Measurements from ENCODE around the gene PRKCA. TPM values are rescaled to one million over a fixed set of nuclear protein-coding genes. Genes with fewer than 3 reads are reported as not detected.

The PRKCA gene
- total RNA-seq, 4 donors from 2014 or later = 55.8 to 90.7 (median 66.7) TPM

DNA sequence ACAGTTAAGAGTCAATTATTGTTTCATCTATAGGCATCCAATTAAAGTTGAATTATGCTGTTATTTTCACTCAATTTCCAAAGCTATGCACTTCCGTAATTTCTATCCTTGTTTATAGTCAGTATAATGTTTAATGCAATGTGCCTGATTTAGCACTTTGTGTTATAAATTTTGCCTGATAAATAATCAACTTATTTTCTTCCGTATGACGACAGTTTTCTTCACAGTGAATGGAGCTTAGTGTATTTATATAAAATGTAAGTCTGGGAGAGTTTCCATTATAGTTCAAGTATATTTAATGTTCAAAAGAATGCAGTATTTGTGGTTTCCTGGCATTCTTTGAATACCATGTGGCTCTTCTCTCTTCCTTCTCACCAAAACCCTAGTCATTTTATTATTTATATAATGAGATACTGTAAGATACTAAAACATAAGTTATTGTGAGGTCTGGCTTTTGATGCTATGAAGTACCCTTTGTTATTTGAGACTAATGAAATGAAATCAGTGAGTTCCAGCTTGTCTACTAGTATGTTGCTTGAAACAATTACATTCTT, 240.6 kb downstream of the PRKCA start:
- Histone ChIP-seq H3K27ac (peak overlapping the region; percentile 66 to 95 (median 86)), H3K4me3 (no peak overlapping the region), H3K9me3 (peaks cover 0 to 8% (median 0%) of the 10 kb centered on the region in 4 donors), H3K36me3 (no peaks in the 10 kb centered on the region), H3K27me3 (no peaks in the 10 kb centered on the region), H3K4me1 (peaks cover 0 to 74% (median 37%) of the 10 kb centered on the region in 4 donors)
- TF ChIP-seq POLR2A (IDR thresholded peaks at IDR 0.05) (no peak), EP300 (IDR thresholded peaks at IDR 0.05) (no peak)
- TF ChIP-seq, protein P1, sequence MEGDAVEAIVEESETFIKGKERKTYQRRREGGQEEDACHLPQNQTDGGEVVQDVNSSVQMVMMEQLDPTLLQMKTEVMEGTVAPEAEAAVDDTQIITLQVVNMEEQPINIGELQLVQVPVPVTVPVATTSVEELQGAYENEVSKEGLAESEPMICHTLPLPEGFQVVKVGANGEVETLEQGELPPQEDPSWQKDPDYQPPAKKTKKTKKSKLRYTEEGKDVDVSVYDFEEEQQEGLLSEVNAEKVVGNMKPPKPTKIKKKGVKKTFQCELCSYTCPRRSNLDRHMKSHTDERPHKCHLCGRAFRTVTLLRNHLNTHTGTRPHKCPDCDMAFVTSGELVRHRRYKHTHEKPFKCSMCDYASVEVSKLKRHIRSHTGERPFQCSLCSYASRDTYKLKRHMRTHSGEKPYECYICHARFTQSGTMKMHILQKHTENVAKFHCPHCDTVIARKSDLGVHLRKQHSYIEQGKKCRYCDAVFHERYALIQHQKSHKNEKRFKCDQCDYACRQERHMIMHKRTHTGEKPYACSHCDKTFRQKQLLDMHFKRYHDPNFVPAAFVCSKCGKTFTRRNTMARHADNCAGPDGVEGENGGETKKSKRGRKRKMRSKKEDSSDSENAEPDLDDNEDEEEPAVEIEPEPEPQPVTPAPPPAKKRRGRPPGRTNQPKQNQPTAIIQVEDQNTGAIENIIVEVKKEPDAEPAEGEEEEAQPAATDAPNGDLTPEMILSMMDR (IDR thresholded peaks at IDR 0.05) = no peak
- 63% methylated on average over 3 of the region's 3 CpGs for WGBS, 2 donors
- DNase-seq (ENCODE audit: low spot score in 2 of 2) = no peak

DNA sequence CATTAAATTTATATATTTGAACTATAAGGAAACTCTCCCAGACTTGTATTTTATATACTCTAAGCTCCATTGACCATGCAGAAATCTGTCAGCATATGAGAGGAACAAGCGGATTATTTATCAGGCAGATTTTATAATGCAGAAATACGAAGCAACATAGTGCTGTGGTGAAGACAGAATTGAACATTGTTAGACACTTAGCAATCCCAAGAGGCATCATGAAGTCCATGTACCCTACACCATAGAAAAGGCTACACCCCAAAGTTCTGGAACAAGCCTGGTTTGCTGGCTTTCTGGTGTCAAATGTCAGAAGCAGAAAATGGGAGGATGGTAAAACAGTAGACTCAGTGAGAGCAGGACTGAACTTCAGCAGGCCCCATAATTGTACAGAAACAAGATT, 241.1 kb downstream of the PRKCA start:
- no peak for TF ChIP-seq POLR2A (IDR thresholded peaks at IDR 0.05)
- TF ChIP-seq EP300 (IDR thresholded peaks at IDR 0.05) = no peak
- TF ChIP-seq, protein P1 (IDR thresholded peaks at IDR 0.05) = no peak
- Histone ChIP-seq H3K27me3 (no peaks in the 10 kb centered on the region), H3K4me3 (no peak overlapping the region), H3K9me3 (peaks cover 0 to 8% (median 0%) of the 10 kb centered on the region in 4 donors), H3K4me1 (peaks cover 0 to 74% (median 36%) of the 10 kb centered on the region in 4 donors), H3K36me3 (no peaks in the 10 kb centered on the region), H3K27ac (peak overlapping the region; percentile 40 to 95 (median 78))
- 57 to 61% methylated on average over 2 of the region's 2 CpGs for WGBS, 2 donors
- no peak for DNase-seq (ENCODE audit: low spot score in 2 of 2)

DNA sequence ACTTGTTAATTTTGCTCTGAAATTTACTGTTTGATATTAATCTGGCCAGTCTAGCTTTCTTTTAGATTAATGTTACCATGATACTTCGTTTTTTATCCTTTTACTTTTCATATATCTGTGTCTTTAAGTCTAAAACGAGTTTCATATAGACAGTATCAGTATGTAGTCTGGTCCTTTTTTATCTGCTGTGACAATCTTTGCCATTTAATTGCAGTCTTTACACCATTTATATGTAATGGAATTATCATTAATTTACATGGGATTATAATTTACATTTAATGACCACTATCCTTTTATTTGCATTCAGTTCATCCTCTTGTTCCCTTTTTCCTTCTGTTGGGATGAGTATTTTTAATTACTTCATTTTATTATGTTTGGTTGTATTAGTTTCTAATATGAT, 243.5 kb downstream of the PRKCA start:
- Histone ChIP-seq H3K4me3 (no peak overlapping the region), H3K27me3 (no peaks in the 10 kb centered on the region), H3K36me3 (no peaks in the 10 kb centered on the region), H3K4me1 (peaks cover 0 to 76% (median 36%) of the 10 kb centered on the region in 4 donors), H3K27ac (peak overlapping the region in 1 of 4 donors; percentile 95), H3K9me3 (peaks cover 0 to 8% (median 0%) of the 10 kb centered on the region in 4 donors)
- TF ChIP-seq, protein P1 (IDR thresholded peaks at IDR 0.05) = no peak
- TF ChIP-seq POLR2A (IDR thresholded peaks at IDR 0.05) (no peak), EP300 (IDR thresholded peaks at IDR 0.05) (no peak)
- 94 to 95% methylated on average over 2 of the region's 2 CpGs for WGBS, 2 donors
- no peak for DNase-seq (ENCODE audit: low spot score in 2 of 2)

DNA sequence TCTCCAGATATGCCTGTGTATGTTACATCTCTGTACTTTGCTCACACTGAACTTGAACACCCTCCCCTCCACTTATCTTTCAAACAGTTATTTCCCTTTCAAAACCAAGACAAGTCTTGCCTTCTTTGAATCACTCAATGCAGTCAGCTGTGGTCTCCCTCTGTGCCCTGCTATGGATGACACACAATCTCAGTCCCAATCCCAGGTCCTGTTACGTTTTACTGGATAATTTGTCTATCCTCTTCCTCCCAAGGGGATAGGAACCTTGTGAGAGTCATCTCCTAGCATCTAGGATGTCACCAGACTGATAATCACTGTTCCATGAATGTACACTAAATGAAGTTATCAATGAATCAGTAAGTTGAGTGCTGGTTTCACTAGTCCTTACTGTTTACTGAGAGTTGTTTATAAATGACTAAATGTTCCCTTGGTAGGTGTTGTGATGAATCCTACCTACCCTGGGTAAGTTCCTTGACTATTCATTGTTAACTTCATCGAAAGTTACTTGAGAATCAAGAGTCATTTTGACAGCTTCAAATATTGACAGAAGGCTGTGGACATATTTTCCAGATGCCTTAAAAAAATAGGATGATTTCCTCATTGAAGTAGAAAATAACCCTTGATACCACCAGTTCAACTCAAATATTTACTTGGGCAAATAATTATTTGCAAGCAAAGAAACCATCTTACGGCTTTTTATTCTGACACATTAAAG, 244.9 kb downstream of the PRKCA start:
- peak overlapping the region in 2 of 4 donors; percentile 52 to 61 for H3K27ac ChIP-seq
- no peak overlapping the region for H3K4me3 ChIP-seq
- H3K4me1 ChIP-seq = peaks cover 0 to 62% (median 23%) of the 10 kb centered on the region in 4 donors
- WGBS, 2 donors = 82 to 87% methylated on average over 3 of the region's 3 CpGs
- no peaks in the 10 kb centered on the region for H3K36me3 ChIP-seq
- TF ChIP-seq EP300 (IDR thresholded peaks at IDR 0.05) (no peak), POLR2A (IDR thresholded peaks at IDR 0.05) (no peak)
- TF ChIP-seq, protein P1 (IDR thresholded peaks at IDR 0.05) = no peak
- H3K27me3 ChIP-seq = no peaks in the 10 kb centered on the region
- no peak for DNase-seq (ENCODE audit: low spot score in 2 of 2)
- H3K9me3 ChIP-seq = peaks cover 0 to 8% (median 0%) of the 10 kb centered on the region in 4 donors

DNA sequence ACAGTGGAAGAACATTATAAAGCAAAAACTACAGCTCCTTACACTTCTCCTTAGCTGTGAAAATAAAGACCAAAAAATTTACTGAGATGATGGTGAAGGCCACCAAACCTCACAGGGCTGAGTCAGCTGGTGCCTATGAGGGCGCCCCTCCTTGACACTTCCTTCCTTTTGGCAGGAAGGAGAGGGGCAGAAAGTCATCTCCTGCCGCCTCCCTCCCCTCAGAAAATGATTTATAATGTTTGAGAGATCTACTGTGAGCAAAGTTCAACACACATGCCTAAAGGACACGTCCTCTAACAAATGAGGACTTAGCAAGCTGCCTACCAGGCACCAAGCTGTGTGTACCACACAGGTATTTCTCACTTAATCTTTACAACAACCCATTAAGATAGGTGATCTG, 245.7 kb downstream of the PRKCA start:
- WGBS, 2 donors = 58 to 65% methylated on average over 3 of the region's 3 CpGs
- Histone ChIP-seq H3K4me3 (no peak overlapping the region), H3K9me3 (peaks cover 0 to 8% (median 0%) of the 10 kb centered on the region in 4 donors), H3K27me3 (no peaks in the 10 kb centered on the region), H3K27ac (peak overlapping the region in 2 of 4 donors; percentile 52 to 61), H3K36me3 (no peaks in the 10 kb centered on the region), H3K4me1 (peaks cover 0 to 54% (median 20%) of the 10 kb centered on the region in 4 donors)
- no peak for DNase-seq (ENCODE audit: low spot score in 2 of 2)
- no peak for TF ChIP-seq POLR2A (IDR thresholded peaks at IDR 0.05)
- no peak for TF ChIP-seq EP300 (IDR thresholded peaks at IDR 0.05)
